GM12891 (cell line): Measurements from ENCODE around the gene SPIN3.
"Not testable (repeated sequence)": the region's sequence is repeated elsewhere in the genome, so short reads cannot be mapped to it uniquely, and the experiment has no call there.

ENCODE experiments used
- DNase-seq: peaks from one replicate; pipeline ENCODE4 v3.0.0; 2011; ENCODE audit warnings: low spot score; ENCODE audit not compliant: insufficient read length
- FAIRE-seq: peaks from 2 replicates; lab custom pipeline; 2011; peaks lifted over from hg19 to GRCh38; lab: Jason Lieb, UNC
- PAX5 ChIP-seq: IDR thresholded peaks from 2 replicates; pipeline ENCODE4 v1.6.1; 2011; ENCODE audit warnings: low read length, moderate library complexity, mild to moderate bottlenecking; ENCODE audit not compliant: insufficient read depth, severe bottlenecking
- POLR2A ChIP-seq: IDR thresholded peaks from 2 replicates; pipeline ENCODE4 v1.6.1; 2011; ENCODE audit warnings: low read depth, low read length, control low read depth
- POLR2AphosphoS5 ChIP-seq: IDR thresholded peaks from 2 replicates; pipeline ENCODE4 v1.6.1; 2011; ENCODE audit warnings: low read depth, low read length, control low read depth
- POU2F2 ChIP-seq: IDR thresholded peaks from 2 replicates; pipeline ENCODE4 v1.6.1; 2011; ENCODE audit warnings: low read depth, mild to moderate bottlenecking, control low read depth, low read length, moderate library complexity
- SPI1 ChIP-seq: IDR thresholded peaks from 2 replicates; pipeline ENCODE4 v1.6.1; 2011; ENCODE audit warnings: low read depth, low read length, control low read depth
- TAF1 ChIP-seq: IDR thresholded peaks from 2 replicates; pipeline ENCODE4 v1.6.1; 2011; ENCODE audit warnings: low read depth, low read length, control low read depth

The SPIN3 gene

DNA sequence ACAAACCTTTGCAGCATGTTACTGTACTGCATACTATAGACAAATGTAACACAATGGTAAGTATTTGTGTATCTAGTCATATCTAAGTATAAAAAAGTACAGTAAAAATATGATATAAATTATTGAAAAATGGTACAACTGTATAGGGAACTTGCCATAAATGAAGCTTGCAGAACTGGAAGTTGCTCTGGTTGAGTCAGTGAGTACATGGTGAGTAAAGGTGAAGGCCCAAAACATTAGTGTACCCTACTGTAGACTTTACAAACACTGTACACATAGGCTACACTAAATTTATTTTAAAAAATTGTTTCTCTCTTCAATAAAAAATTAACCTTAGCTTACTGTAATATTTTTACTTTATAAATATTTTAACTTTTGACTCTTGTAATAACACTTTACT, 25.8 kb downstream of the SPIN3 start:
- DNase-seq (no peak), FAIRE-seq (no peak)
- TF ChIP-seq PAX5 (no peak), POLR2A (no peak), POLR2AphosphoS5 (no peak), TAF1 (no peak), POU2F2 (no peak), SPI1 (no peak)

DNA sequence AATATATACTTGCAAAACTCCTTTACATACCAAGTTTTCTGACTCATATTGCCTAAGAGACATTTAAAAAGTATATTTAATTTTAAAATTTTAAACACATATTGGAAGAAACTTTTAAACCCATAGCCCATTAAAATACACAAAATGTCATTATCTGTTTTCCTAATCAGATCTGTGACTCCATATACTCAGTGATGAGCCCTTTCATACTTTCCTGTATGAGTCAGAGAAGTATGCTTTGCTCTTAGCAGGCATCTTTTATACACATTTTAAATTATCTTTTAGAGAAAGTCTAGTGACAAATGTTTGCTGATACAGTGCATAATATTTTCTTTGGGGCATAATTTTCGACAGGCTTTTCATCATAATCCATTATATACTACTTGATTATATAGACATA, 26.4 kb downstream of the SPIN3 start:
- DNase-seq = no peak
- FAIRE-seq = no peak
- no peak for TF ChIP-seq POU2F2
- TF ChIP-seq POLR2A = no peak
- TF ChIP-seq POLR2AphosphoS5 = no peak
- no peak for TF ChIP-seq PAX5
- no peak for TF ChIP-seq SPI1
- TF ChIP-seq TAF1 = no peak

DNA sequence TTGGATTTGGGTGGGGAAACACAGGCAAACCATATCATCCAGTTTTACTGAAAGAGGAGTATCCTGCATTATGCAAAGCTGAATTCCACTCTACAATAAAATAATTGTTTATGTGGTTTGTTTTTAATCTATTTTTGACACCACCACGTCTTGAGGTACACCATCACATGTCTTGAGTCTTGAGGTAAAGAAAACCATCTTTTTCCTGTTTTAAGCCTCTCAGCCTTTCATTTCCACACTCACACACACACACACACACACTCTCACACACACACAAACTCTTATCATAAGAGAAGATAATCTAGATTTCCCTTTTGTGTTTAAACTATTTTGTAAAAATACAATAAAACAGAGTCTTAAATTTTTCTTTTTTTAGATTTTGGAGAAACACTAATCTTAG, 32.0 kb downstream of the SPIN3 start:
- FAIRE-seq (no peak), DNase-seq (no peak)
- no peak for TF ChIP-seq PAX5
- no peak for TF ChIP-seq POU2F2
- no peak for TF ChIP-seq POLR2AphosphoS5
- no peak for TF ChIP-seq POLR2A
- no peak for TF ChIP-seq SPI1
- TF ChIP-seq TAF1 = no peak

DNA sequence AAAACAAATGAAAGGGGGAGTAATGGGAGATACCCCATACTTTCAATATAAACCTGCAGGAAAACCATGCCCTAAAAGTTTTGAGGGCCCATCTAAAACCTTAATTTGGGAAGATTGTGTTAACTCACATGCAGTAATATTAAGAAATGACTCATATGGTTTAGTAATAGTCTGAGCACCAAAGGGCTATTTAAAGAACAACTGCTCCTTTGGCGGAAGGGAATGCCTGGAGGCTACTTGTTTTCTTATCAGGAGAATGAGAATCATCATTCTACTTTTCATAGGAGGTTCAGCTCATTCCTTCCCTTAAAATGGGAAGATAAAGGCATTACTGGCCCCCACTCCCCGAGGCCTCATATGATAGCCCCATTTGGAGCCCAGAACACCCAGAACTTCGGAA, 47.6 kb downstream of the SPIN3 start:
- TF ChIP-seq SPI1 = no peak
- TF ChIP-seq POLR2AphosphoS5 = no peak
- TF ChIP-seq PAX5 = no peak
- TF ChIP-seq POLR2A = no peak
- TF ChIP-seq POU2F2 = no peak
- TF ChIP-seq TAF1 = no peak
- DNase-seq (no peak), FAIRE-seq (no peak)

DNA sequence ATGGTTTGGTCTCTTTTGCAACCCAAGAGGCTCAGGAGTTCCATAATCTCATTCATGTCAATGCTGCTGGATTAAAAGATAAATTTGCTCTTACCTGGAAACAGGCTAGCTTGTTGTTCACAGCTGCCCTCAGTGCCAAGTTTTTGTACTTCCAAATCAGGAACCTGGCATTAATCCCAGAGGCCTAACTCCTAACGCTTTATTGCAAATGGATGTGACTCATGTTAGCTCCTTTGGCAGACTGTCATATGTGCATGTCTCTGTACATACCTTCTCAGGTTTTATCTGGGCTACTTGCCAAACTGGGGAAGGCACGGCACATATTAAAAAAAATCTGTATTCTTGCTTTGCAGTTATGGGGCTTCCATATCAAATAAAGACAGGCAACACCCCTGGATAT, 49.1 kb downstream of the SPIN3 start:
- not testable (repeated sequence) for FAIRE-seq, DNase-seq

DNA sequence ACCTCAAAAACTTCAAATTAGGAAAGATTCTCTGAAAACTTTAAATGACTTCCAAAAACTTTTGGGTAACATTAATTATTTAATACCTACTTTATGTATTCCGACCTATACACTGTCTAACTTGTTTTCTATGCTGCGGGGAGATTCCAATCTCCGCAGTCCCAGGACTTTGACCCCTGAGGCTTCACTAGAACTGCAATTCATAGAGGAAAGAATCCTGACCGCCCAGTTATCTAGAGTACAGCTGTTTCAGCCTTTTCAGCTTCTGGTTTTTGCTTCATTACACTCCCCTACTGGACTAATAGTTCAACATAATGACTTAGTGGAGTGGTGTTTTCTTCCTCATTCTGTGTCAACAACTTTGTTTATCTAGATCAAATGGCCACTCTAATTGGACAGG, 50.1 kb downstream of the SPIN3 start:
- DNase-seq, FAIRE-seq: not testable (repeated sequence)

DNA sequence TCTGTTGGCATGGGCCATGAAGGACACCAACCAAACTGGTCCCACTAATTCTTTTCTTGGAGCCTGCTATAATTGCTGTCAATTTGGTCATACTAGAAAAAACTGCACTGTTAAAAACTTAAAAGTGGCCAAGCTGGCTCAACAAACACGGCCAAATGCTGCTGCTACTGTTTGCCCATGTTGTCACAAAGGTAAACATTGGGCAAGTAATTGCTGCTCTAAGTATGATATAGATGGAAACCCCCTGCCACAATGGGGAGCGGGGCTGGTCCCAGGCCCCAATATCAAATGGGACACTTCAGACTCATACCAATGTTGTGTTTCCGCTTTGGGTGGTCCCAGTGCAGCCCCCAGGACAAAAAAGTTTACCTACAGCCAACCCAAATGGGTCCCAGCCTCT, 52.1 kb downstream of the SPIN3 start:
- TF ChIP-seq POLR2A (no peak), POU2F2 (no peak), PAX5 (no peak), POLR2AphosphoS5 (no peak), SPI1 (no peak), TAF1 (no peak)
- DNase-seq (no peak), FAIRE-seq (no peak)
